ENCODE measurements around the gene GBP6.
A peak's percentile ranks its signal among the peaks of the same experiment; 100 is the strongest.

The GBP6 gene, protein sequence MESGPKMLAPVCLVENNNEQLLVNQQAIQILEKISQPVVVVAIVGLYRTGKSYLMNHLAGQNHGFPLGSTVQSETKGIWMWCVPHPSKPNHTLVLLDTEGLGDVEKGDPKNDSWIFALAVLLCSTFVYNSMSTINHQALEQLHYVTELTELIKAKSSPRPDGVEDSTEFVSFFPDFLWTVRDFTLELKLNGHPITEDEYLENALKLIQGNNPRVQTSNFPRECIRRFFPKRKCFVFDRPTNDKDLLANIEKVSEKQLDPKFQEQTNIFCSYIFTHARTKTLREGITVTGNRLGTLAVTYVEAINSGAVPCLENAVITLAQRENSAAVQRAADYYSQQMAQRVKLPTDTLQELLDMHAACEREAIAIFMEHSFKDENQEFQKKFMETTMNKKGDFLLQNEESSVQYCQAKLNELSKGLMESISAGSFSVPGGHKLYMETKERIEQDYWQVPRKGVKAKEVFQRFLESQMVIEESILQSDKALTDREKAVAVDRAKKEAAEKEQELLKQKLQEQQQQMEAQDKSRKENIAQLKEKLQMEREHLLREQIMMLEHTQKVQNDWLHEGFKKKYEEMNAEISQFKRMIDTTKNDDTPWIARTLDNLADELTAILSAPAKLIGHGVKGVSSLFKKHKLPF

DNA sequence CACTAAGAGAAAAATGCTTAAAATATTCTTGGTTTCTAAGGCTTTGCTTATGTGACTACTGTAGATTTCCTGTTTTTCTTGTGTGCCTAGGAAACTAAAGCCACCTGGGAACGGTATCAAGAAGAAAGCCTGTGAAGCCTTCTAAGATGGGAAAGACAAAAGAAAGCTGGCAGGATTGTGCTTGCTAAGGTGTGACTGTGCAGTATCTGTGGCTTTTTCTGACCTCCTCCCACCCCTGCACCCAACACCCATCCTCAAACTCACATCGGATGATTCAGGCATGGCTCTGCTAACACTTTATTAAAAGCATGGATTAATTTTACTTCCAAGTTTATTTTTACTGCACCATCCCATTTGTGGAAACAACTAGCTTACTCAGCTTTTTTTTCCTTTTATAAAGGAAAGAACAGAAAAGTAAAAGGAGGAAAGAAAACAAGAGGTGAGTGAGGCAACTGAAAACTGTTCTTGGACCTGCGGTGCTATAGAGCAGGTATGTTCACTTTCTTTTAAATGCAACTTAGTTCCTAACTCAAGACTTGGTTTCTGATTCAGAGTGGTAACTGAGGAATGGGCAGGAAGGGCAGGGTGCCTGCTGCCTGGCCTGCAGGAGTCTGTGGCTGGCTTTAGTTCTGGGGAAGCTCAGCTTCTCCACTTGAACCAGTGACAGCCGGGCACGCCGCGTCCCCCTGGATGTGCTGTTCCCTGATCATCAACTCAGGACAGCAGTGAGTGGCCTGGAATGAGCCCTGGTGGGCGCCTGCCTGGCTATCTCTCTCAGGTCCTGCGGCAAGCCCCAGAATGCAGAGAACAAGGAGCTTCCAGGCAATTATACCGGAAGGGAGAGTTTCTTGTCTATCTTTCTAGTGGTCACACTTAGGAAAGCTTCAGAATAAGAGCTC, at the start of gene GBP6:
Gene GBP6 (plus strand): TSS at position 422 of the 899 bp plus-strand sequence. CDS start 4,493 bp downstream, outside the sequence.
- Mint-ChIP-seq H3K9me3 (no peaks in the 10 kb centered on the region), H3K27me3 (ENCODE audit: low read depth) (peaks cover 4% of the 10 kb centered on the region)

DNA sequence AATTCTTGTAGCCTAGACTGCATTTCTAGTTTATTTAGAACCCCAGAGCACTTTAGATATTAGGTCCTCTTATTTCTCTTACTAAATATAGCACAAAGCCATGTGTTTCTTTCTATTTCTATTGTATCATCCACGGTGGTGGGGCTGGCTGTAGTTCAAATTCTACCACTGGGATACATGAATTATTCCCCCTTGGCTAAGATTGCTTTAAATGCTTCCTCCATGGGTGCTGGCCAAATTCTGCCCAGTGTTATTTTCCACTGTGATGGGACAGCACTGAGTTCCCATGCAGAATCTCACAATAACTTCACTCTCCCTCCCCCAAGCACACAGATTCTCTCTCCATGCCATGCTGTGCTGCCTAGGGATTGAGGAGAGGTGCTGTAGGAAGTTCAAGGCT, 41.5 kb upstream of the GBP6 start:
- no peaks in the 10 kb centered on the region for H3K4me1 Mint-ChIP-seq
- no peak overlapping the region for H3K27ac Mint-ChIP-seq
- TF ChIP-seq, protein P1, sequence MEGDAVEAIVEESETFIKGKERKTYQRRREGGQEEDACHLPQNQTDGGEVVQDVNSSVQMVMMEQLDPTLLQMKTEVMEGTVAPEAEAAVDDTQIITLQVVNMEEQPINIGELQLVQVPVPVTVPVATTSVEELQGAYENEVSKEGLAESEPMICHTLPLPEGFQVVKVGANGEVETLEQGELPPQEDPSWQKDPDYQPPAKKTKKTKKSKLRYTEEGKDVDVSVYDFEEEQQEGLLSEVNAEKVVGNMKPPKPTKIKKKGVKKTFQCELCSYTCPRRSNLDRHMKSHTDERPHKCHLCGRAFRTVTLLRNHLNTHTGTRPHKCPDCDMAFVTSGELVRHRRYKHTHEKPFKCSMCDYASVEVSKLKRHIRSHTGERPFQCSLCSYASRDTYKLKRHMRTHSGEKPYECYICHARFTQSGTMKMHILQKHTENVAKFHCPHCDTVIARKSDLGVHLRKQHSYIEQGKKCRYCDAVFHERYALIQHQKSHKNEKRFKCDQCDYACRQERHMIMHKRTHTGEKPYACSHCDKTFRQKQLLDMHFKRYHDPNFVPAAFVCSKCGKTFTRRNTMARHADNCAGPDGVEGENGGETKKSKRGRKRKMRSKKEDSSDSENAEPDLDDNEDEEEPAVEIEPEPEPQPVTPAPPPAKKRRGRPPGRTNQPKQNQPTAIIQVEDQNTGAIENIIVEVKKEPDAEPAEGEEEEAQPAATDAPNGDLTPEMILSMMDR (IDR thresholded peaks at IDR 0.05; ENCODE audit: unreplicated experiment in 3 of 3) = no peak
- no peaks in the 10 kb centered on the region for H3K36me3 Mint-ChIP-seq (ENCODE audit: low read depth)
- H3K27me3 Mint-ChIP-seq (ENCODE audit: low read depth) = no peaks in the 10 kb centered on the region
- no peak overlapping the region for H3K4me3 Mint-ChIP-seq
- H3K9me3 Mint-ChIP-seq = peaks cover 30% of the 10 kb centered on the region

More for the DNA sequence above, at the start of gene GBP6:
- Mint-ChIP-seq H3K36me3 (ENCODE audit: low read depth) (no peaks in the 10 kb centered on the region), H3K4me1 (no peaks in the 10 kb centered on the region), H3K27ac (peak within 1 kb of the TSS in 1 of 3 experiments; percentile 34), H3K4me3 (no peak within 1 kb of the TSS)
- TF ChIP-seq, protein P1 (IDR thresholded peaks at IDR 0.05; ENCODE audit: unreplicated experiment in 3 of 3) = no peak

DNA sequence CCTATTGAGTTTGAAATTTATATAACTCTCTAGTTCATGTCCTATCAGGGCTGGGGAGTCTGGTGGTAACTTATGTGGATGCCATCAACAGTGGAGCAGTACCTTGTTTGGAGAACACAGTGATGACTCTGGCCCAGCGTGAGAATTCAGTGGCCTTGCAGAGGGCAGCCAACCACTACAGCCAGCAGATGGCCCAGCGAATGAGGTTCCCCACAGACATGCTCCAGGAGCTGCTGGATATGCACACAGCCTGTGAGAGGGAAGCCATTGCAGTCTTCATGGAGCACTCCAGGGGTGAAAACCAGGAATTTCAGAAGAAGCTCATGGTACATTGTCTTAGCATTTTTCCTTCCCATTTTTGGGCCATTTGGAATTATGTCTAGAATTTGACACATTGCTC, 32.0 kb upstream of the GBP6 start:
- H3K9me3 Mint-ChIP-seq = peaks cover 14% of the 10 kb centered on the region
- H3K4me1 Mint-ChIP-seq = peaks cover 7% of the 10 kb centered on the region
- H3K36me3 Mint-ChIP-seq (ENCODE audit: low read depth) = no peaks in the 10 kb centered on the region
- TF ChIP-seq, protein P1 (IDR thresholded peaks at IDR 0.05; ENCODE audit: unreplicated experiment in 3 of 3) = no peak
- H3K27me3 Mint-ChIP-seq (ENCODE audit: low read depth) = peaks cover 5% of the 10 kb centered on the region
- H3K27ac Mint-ChIP-seq = no peak overlapping the region
- no peak overlapping the region for H3K4me3 Mint-ChIP-seq

DNA sequence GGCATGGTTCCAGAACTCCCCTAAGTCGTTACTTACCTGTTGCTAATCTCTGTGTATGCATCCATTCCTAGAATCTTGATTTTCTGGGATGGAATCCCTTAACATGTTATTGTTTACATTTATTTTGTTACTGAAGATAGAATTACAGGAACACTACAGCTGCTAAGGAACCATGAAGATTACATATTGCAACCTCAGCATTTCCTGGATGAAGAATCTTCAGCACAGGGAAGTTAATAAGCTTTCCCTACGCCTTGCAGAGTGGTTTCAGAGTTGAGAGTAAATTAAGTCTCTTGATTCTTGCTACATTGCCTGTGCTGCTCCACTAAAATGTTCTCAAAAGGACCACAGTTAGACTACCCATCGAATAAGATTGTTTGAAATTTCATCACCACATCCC, 31.4 kb upstream of the GBP6 start:
- no peaks in the 10 kb centered on the region for H3K36me3 Mint-ChIP-seq (ENCODE audit: low read depth)
- H3K4me1 Mint-ChIP-seq = peaks cover 7% of the 10 kb centered on the region
- peaks cover 10% of the 10 kb centered on the region for H3K9me3 Mint-ChIP-seq
- TF ChIP-seq, protein P1 (IDR thresholded peaks at IDR 0.05; ENCODE audit: unreplicated experiment in 3 of 3) = no peak
- H3K27me3 Mint-ChIP-seq (ENCODE audit: low read depth) = peaks cover 5% of the 10 kb centered on the region
- H3K4me3 Mint-ChIP-seq = no peak overlapping the region
- peak overlapping the region in 2 of 3 experiments; percentile 29 to 35 for H3K27ac Mint-ChIP-seq

DNA sequence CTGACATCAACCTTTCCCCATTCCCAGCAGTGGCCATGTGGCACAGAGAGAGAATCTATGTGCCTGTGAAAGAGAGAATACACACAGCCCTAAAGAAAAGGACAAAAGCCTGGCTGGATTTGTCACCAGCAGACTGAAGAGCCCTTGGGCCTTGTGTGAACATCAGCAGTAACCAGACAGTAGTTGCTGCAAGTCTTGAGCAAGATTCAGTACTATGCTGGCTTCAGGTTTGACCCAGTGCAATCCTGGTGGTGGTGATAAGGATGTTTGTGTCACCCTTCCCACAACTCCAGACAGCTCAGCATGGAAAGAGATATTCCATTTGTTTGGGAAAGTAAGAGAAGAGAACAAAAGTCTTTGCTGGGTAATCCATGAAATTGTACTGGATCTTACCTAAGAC, 28.4 kb upstream of the GBP6 start:
- Mint-ChIP-seq H3K4me3 (no peak overlapping the region), H3K36me3 (ENCODE audit: low read depth) (no peaks in the 10 kb centered on the region), H3K9me3 (peaks cover 3% of the 10 kb centered on the region), H3K4me1 (peaks cover 7% of the 10 kb centered on the region), H3K27ac (no peak overlapping the region), H3K27me3 (ENCODE audit: low read depth) (peaks cover 5% of the 10 kb centered on the region)
- TF ChIP-seq, protein P1 (IDR thresholded peaks at IDR 0.05; ENCODE audit: unreplicated experiment in 3 of 3) = no peak
